Measurements from ENCODE around the gene AGFG2. TPM values are rescaled to one million over a fixed set of nuclear protein-coding genes. Genes with fewer than 3 reads are reported as not detected.

The AGFG2 gene
- total and polyA plus RNA-seq, 2 of the 13 experiments (the other 11 are each of a cell fraction or from before 2014, with no cell fraction given): 125 to 132 TPM

DNA sequence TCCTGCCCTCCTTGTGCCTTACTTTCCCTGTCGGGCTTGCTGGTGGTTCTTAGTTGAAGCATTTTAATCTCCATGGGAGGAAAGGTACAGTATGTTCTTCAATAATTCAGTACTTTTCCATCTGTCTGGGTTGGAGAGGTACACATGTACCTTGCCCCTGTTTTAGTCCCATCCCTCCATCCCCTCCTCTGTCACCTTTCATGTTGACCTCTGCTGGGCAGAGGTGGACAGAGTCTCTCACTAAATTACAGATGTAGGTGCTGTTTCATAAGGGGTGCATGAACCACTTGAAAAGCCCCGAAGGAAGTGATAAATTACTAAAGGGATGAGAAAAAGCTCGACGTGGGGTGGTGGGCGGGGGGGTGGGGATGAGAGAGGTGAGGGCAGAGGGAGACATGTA is 5.4 kb downstream of the AGFG2 start (continued):
- TF ChIP-seq ZBTB25 (CRISPR knock-in tag; IDR thresholded peaks at IDR 0.05) (no peak), HNRNPK (IDR thresholded peaks at IDR 0.05; ENCODE audit: low read depth, low read length, poor library complexity, severe bottlenecking) (peak; percentile 40), ZNF772 (CRISPR knock-in tag; IDR thresholded peaks at IDR 0.05) (no peak), PRDM10 (CRISPR knock-in tag; IDR thresholded peaks at IDR 0.05; ENCODE audit: low read depth) (no peak), FOXC1 (CRISPR knock-in tag; IDR thresholded peaks at IDR 0.05; ENCODE audit: borderline replicate concordance) (no peak), PHF8 (CRISPR knock-in tag; IDR thresholded peaks at IDR 0.05) (no peak), POLR2G (IDR thresholded peaks at IDR 0.05; ENCODE audit: low read depth, low read length) (peak; percentile 52; the same call in 1 of the 2 replicates), AKAP8 (CRISPR knock-in tag; IDR thresholded peaks at IDR 0.05) (no peak), ATM (IDR thresholded peaks at IDR 0.05; ENCODE audit: borderline replicate concordance) (no peak), MNT (IDR thresholded peaks at IDR 0.05) (no peak), SIX1 (CRISPR knock-in tag; IDR thresholded peaks at IDR 0.05; ENCODE audit: borderline replicate concordance) (peak; percentile 35; the same call in 1 of the 2 replicates), REPIN1 (CRISPR knock-in tag; IDR thresholded peaks at IDR 0.05; ENCODE audit: borderline replicate concordance, low read depth) (no peak), ZNF878 (CRISPR knock-in tag; IDR thresholded peaks at IDR 0.05) (no peak)
- TF ChIP-seq, protein P1, sequence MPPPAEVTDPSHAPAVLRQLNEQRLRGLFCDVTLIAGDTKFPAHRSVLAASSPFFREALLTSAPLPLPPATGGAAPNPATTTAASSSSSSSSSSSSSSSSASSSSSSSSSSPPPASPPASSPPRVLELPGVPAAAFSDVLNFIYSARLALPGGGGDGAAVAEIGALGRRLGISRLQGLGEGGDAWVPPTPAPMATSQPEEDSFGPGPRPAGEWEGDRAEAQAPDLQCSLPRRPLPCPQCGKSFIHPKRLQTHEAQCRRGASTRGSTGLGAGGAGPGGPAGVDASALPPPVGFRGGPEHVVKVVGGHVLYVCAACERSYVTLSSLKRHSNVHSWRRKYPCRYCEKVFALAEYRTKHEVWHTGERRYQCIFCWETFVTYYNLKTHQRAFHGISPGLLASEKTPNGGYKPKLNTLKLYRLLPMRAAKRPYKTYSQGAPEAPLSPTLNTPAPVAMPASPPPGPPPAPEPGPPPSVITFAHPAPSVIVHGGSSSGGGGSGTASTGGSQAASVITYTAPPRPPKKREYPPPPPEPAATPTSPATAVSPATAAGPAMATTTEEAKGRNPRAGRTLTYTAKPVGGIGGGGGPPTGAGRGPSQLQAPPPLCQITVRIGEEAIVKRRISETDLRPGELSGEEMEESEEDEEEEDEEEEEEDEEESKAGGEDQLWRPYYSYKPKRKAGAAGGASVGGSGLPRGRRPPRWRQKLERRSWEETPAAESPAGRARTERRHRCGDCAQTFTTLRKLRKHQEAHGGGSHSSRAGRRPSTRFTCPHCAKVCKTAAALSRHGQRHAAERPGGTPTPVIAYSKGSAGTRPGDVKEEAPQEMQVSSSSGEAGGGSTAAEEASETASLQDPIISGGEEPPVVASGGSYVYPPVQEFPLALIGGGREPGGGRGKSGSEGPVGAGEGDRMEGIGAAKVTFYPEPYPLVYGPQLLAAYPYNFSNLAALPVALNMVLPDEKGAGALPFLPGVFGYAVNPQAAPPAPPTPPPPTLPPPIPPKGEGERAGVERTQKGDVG (CRISPR knock-in tag; IDR thresholded peaks at IDR 0.05; ENCODE audit: borderline replicate concordance): no peak
- TF ChIP-seq, protein P2, sequence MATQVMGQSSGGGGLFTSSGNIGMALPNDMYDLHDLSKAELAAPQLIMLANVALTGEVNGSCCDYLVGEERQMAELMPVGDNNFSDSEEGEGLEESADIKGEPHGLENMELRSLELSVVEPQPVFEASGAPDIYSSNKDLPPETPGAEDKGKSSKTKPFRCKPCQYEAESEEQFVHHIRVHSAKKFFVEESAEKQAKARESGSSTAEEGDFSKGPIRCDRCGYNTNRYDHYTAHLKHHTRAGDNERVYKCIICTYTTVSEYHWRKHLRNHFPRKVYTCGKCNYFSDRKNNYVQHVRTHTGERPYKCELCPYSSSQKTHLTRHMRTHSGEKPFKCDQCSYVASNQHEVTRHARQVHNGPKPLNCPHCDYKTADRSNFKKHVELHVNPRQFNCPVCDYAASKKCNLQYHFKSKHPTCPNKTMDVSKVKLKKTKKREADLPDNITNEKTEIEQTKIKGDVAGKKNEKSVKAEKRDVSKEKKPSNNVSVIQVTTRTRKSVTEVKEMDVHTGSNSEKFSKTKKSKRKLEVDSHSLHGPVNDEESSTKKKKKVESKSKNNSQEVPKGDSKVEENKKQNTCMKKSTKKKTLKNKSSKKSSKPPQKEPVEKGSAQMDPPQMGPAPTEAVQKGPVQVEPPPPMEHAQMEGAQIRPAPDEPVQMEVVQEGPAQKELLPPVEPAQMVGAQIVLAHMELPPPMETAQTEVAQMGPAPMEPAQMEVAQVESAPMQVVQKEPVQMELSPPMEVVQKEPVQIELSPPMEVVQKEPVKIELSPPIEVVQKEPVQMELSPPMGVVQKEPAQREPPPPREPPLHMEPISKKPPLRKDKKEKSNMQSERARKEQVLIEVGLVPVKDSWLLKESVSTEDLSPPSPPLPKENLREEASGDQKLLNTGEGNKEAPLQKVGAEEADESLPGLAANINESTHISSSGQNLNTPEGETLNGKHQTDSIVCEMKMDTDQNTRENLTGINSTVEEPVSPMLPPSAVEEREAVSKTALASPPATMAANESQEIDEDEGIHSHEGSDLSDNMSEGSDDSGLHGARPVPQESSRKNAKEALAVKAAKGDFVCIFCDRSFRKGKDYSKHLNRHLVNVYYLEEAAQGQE (IDR thresholded peaks at IDR 0.05; ENCODE audit: borderline replicate concordance in 1 of 2, low read depth in 1 of 2, low read length in 2 of 2): no peak
